Measurements from ENCODE around the gene HDAC4. TPM values are rescaled to one million over a fixed set of nuclear protein-coding genes. Genes with fewer than 3 reads are reported as not detected.

HDAC4 gene
- total and polyA plus RNA-seq, 9 of the 15 experiments (the other 6 are each of a cell fraction or from before 2014, with no cell fraction given): 0.11 to 20.2 (median 4.0) TPM

DNA sequence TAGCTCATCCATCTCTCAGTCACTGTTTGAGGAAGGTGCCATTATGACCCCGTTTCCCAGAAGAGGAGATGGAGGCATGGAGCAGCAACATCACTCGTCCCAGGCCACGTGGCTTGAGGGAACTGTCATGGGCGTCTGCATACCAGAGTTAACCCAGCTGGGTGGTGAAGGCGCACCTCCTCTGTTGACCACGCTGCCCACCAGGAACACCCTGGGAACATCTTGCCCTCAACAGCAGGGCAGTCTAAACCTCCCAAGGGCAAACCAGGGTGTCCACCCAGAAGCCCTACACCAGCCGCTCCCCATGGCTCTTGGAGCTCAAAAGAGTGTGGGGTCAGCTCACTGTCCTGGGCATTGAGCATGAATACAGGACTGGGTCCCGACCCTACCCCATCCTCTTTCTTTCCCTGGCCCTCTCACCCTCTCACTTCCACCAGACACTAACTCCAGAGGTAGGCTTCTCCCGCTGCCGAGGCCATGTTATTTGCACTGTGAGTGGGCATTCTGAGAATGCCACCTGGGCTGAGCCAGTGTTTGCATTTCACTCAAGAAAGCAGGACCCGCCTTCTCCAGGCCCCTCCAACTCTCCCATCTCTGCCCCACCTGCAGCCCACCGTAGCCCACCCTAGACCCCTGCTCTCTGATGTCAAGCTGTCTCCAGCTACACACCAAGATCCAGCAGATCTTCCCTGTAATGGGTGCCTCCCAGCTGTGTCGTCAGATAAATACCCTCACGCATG is 259.6 kb downstream of the HDAC4 start:
- CTCF ChIA-PET (ENCODE audit: low intra/inter-chr PET ratio): no interaction called here
- Histone ChIP-seq H3K4me1 (replicated peaks in 1 of 2; ENCODE audit: control insufficient read depth in 2 of 2, insufficient read depth in 2 of 2, low read length in 2 of 2) (no peaks in the 10 kb centered on the region), H3K27ac (ENCODE audit: extremely low read depth, low read depth, low read length) (no peak overlapping the region), H3K9me1 (ENCODE audit: control insufficient read depth, insufficient read depth, low read length) (no peaks in the 10 kb centered on the region), H3K9me3 (replicated peaks; ENCODE audit: control insufficient read depth, insufficient read depth, low read depth, low read length) (no peaks in the 10 kb centered on the region), H3K9ac (ENCODE audit: insufficient read depth in 1 of 2, low read depth in 2 of 2, low read length in 2 of 2) (no peak overlapping the region), H3K27me3 (ENCODE audit: control insufficient read depth in 2 of 2, insufficient read depth in 2 of 2, low read length in 2 of 2) (no peaks in the 10 kb centered on the region), H3K4me2 (ENCODE audit: insufficient read depth, low read length) (no peak overlapping the region), H3K36me3 (ENCODE audit: control insufficient read depth, insufficient read depth, low read length) (peaks cover 10% of the 10 kb centered on the region; the same call in 1 of the 3 replicates), H4K20me1 (replicated peaks; ENCODE audit: control insufficient read depth, insufficient read depth, low read length) (0 out of 2 replicates have a peak, but pooled peaks cover 7% of the 10 kb centered on the region), H3K4me3 (no peak overlapping the region), H3K79me2 (ENCODE audit: control insufficient read depth, insufficient read depth, low read length) (no peaks in the 10 kb centered on the region), H2AFZ (ENCODE audit: low read depth, low read length) (no peak overlapping the region)
- BruUV-seq (replicated peaks): no TSS peak
- DNase-seq (ENCODE audit: extremely low read depth in 1 of 4, low spot score in 3 of 4) (no peak), ATAC-seq (no peak), FAIRE-seq (no peak)
- intact Hi-C loops (cut with micrococcal nuclease): no loop called here
- POLR2A ChIA-PET: interaction anchor here (1.2 kb wide), 1 partner anchor 812 kb away, joined by 4 read pairs; no protein-coding TSS in a partner anchor
- WGBS (ENCODE audit: insufficient coverage, low coverage, missing lambda C conversion rate): 81% methylated on average over 10 of the region's 14 CpGs
- in situ Hi-C loops (cut with MboI): no loop called here
- TF ChIP-seq ARHGAP35 (IDR thresholded peaks at IDR 0.05; ENCODE audit: partially characterized antibody): no peak
- TF ChIP-seq CBFB (CRISPR knock-in tag; IDR thresholded peaks at IDR 0.05): no peak
- TF ChIP-seq, protein P1, sequence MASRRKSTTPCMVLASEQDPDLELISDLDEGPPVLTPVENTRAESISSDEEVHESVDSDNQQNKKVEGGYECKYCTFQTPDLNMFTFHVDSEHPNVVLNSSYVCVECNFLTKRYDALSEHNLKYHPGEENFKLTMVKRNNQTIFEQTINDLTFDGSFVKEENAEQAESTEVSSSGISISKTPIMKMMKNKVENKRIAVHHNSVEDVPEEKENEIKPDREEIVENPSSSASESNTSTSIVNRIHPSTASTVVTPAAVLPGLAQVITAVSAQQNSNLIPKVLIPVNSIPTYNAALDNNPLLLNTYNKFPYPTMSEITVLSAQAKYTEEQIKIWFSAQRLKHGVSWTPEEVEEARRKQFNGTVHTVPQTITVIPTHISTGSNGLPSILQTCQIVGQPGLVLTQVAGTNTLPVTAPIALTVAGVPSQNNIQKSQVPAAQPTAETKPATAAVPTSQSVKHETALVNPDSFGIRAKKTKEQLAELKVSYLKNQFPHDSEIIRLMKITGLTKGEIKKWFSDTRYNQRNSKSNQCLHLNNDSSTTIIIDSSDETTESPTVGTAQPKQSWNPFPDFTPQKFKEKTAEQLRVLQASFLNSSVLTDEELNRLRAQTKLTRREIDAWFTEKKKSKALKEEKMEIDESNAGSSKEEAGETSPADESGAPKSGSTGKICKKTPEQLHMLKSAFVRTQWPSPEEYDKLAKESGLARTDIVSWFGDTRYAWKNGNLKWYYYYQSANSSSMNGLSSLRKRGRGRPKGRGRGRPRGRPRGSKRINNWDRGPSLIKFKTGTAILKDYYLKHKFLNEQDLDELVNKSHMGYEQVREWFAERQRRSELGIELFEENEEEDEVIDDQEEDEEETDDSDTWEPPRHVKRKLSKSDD (conservative IDR thresholded peaks at IDR 0.05; ENCODE audit: low read length): no peak
- TF ChIP-seq DMBX1 (CRISPR knock-in tag; IDR thresholded peaks at IDR 0.05; ENCODE audit: borderline replicate concordance): no peak
- no peak for TF ChIP-seq RBM25 (IDR thresholded peaks at IDR 0.05; ENCODE audit: low read depth, low read length, severe bottlenecking)
- no peak for TF ChIP-seq POLR2AphosphoS2 (IDR thresholded peaks at IDR 0.05; ENCODE audit: low read length)
- no peak for TF ChIP-seq PURB (CRISPR knock-in tag; IDR thresholded peaks at IDR 0.05; ENCODE audit: low read depth)
- no peak for TF ChIP-seq PPARD (CRISPR knock-in tag; IDR thresholded peaks at IDR 0.05)
- TF ChIP-seq CBX1 (IDR thresholded peaks at IDR 0.05; ENCODE audit: low read depth): no peak
- no peak for TF ChIP-seq SETDB1 (IDR thresholded peaks at IDR 0.05; ENCODE audit: low read length)
- TF ChIP-seq ZFP1 (CRISPR knock-in tag; IDR thresholded peaks at IDR 0.05): no peak
